Measurements from ENCODE around the gene RHOB. TPM values are rescaled to one million over a fixed set of nuclear protein-coding genes. Genes with fewer than 3 reads are reported as not detected.

The RHOB gene
- total and polyA plus RNA-seq, 2 of the 13 experiments (the other 11 are each of a cell fraction or from before 2014, with no cell fraction given): 192 to 268 TPM

GRCh38 chr2:20446255-20446916, 488 bp upstream of the RHOB start (continued):
- TF ChIP-seq ZHX2 (IDR thresholded peaks at IDR 0.05; ENCODE audit: low read depth) (no peak), ZHX2 (CRISPR knock-in tag; IDR thresholded peaks at IDR 0.05; ENCODE audit: borderline replicate concordance) (no peak), HNRNPK (IDR thresholded peaks at IDR 0.05; ENCODE audit: low read depth, low read length, poor library complexity, severe bottlenecking) (no peak), GTF3A (CRISPR knock-in tag; conservative IDR thresholded peaks at IDR 0.05) (no peak), CSRNP1 (CRISPR knock-in tag; IDR thresholded peaks at IDR 0.05) (0 out of 2 replicates have a peak, but pooled peaks have one; percentile 12), ZFP1 (CRISPR knock-in tag; IDR thresholded peaks at IDR 0.05) (no peak), ZBTB7B (CRISPR knock-in tag; IDR thresholded peaks at IDR 0.05) (peak; percentile 86), ZFP41 (CRISPR knock-in tag; IDR thresholded peaks at IDR 0.05; ENCODE audit: borderline replicate concordance) (no peak), ARNT (IDR thresholded peaks at IDR 0.05) (no peak), ZNF44 (CRISPR knock-in tag; IDR thresholded peaks at IDR 0.05) (0 out of 2 replicates have a peak, but pooled peaks have one; percentile 19), FOXO1 (CRISPR knock-in tag; IDR thresholded peaks at IDR 0.05) (no peak), ZFX (CRISPR knock-in tag; IDR thresholded peaks at IDR 0.05; ENCODE audit: low read depth) (no peak), BCL6 (CRISPR knock-in tag; IDR thresholded peaks at IDR 0.05) (no peak), SMYD3 (CRISPR knock-in tag; IDR thresholded peaks at IDR 0.05) (no peak), TAF1 (CRISPR knock-in tag; IDR thresholded peaks at IDR 0.05) (no peak)
- TF ChIP-seq, protein P1, sequence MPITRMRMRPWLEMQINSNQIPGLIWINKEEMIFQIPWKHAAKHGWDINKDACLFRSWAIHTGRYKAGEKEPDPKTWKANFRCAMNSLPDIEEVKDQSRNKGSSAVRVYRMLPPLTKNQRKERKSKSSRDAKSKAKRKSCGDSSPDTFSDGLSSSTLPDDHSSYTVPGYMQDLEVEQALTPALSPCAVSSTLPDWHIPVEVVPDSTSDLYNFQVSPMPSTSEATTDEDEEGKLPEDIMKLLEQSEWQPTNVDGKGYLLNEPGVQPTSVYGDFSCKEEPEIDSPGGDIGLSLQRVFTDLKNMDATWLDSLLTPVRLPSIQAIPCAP (CRISPR knock-in tag; IDR thresholded peaks at IDR 0.05; ENCODE audit: low read depth): no peak
